Spleen (tissue), 11 donors: ENCODE results near the gene ALOXE3. TPM values are rescaled to one million over a fixed set of nuclear protein-coding genes. Genes with fewer than 3 reads are reported as not detected.

Source experiments
- DNase-seq: peaks from one replicate; pipeline ENCODE4 v3.0.0-alpha.2; 2020
- H3K27ac ChIP-seq, 8 donors: fragments of 200-600 bp; sonication (generic) in 7 of 8; 1 replicate in 4 of 8; 2 replicates in 4 of 8; pipeline versions ENCODE4 v1.5.0 to v1.8.0; 2016 to 2021; ENCODE audit warnings: inconsistent platforms in 4 of 8, mild to moderate bottlenecking in 4 of 8, moderate library complexity in 1 of 8
- H3K27me3 ChIP-seq, 7 donors: fragments of 200-600 bp; sonication (generic) in 6 of 7; replicated peaks in 1 of 7; 1 replicate in 4 of 7; 2 replicates in 3 of 7; pipeline versions ENCODE4 v1.5.0 to v1.8.0; 2016 to 2021; ENCODE audit warnings: inconsistent platforms in 3 of 7, mild to moderate bottlenecking in 1 of 7
- H3K36me3 ChIP-seq, 6 donors: fragments of 200-600 bp; sonication (generic) in 5 of 6; 1 replicate in 4 of 6; 2 replicates in 2 of 6; pipeline versions ENCODE4 v1.5.0 to v1.8.0; 2016 to 2021; ENCODE audit warnings: inconsistent platforms in 2 of 6
- H3K4me1 ChIP-seq, 6 donors: fragments of 200-600 bp; sonication (generic) in 5 of 6; 1 replicate in 3 of 6; 2 replicates in 3 of 6; pipeline versions ENCODE4 v1.5.0 to v1.8.0; 2016 to 2021; ENCODE audit warnings: inconsistent platforms in 3 of 6
- H3K4me3 ChIP-seq, 8 donors: fragments of 200-600 bp; sonication (generic) in 7 of 8; 1 replicate in 4 of 8; 2 replicates in 4 of 8; pipeline versions ENCODE4 v1.5.0 to v1.8.0; 2016 to 2021; ENCODE audit warnings: inconsistent platforms in 4 of 8, mild to moderate bottlenecking in 4 of 8, moderate library complexity in 2 of 8
- H3K9me3 ChIP-seq, 8 donors: fragments of 200-600 bp; sonication (generic) in 7 of 8; 1 replicate in 4 of 8; 2 replicates in 4 of 8; pipeline versions ENCODE4 v1.5.0 to v1.8.0; 2016 to 2021; ENCODE audit warnings: inconsistent platforms in 4 of 8
- CTCF ChIP-seq, 11 experiments: fragments of 200-600 bp in 7 of 11; fragments of 450-650 bp in 4 of 11; sonication (generic) in 4 of 11; IDR thresholded peaks in 8 of 11; conservative IDR thresholded peaks in 3 of 11; 1 replicate in 7 of 11; 2 replicates in 4 of 11; pipeline versions ENCODE4 v1.4.0 to v1.8.0; 2016 to 2021; ENCODE audit warnings: antibody characterized with exemption in 11 of 11, inconsistent platforms in 4 of 11, mild to moderate bottlenecking in 1 of 11
- POLR2A ChIP-seq, 3 donors: fragments of 450-650 bp; IDR thresholded peaks; one replicate each; pipeline ENCODE4 v1.5.1; 2017; ENCODE audit warnings: antibody characterized with exemption in 3 of 3, mild to moderate bottlenecking in 1 of 3
- POLR2AphosphoS5 ChIP-seq, 3 donors: sonication (generic); formaldehyde crosslinking; IDR thresholded peaks; one replicate each; pipeline ENCODE4 v1.5.1; 2017; ENCODE audit warnings: antibody characterized with exemption in 3 of 3
- WGBS, 5 donors: extraction: QIAGEN DNeasy Blood & Tissue Kit in 3 of 5; methylation state at CpG; one replicate each; pipeline versions ENCODE4 v1.1.5 to v1.1.7; 2013 to 2018; 5-methylcytosine and 5-hydroxymethylcytosine counted together
- intact Hi-C: fragments of 100-400 bp; cut with DNase I; formaldehyde crosslinking; loops from one replicate; pipeline ENCODE4 v1.15.0; 2023; ENCODE audit warnings: low total_unique reads
- polyA plus RNA-seq, 3 donors: library from polyadenylated mRNA; stranded (reverse); fragments of 200-250 nt; gene quantifications; one replicate each; pipeline ENCODE4 v1.2.1, GENCODE V29; 2013
- total RNA-seq, 7 donors: library from RNA; depleted of rRNA in 3 of 7; stranded (reverse); fragments of >200 nt in 3 of 7; fragmentation: NEBNext Ultra II Directional in 4 of 7; extraction: Animal tissue kit (Norgen Biotek cat#: 25700) in 4 of 7; gene quantifications; one replicate each; pipeline versions ENCODE4 v1.1.0 to v1.2.1, GENCODE V29; 2016 to 2021
- donor health status: healthy with polysubstance abuse.
- donor health status: DM: no; HTN: no; CAD: no; lungs with moderate emphysema.
- donor health status: DM: no; HTN: no; CAD: no.
- donor health status: Bipolar disorder and iron deficiency.
- donor health status: healthy.
- donor health status: DM: no; HTN: no; CAD: no.
- donor health status: DM: yes; HTN: yes; CAD: no.

The ALOXE3 gene
- total and polyA plus RNA-seq, 10 donors = 0.03 TPM; not detected in 9

DNA sequence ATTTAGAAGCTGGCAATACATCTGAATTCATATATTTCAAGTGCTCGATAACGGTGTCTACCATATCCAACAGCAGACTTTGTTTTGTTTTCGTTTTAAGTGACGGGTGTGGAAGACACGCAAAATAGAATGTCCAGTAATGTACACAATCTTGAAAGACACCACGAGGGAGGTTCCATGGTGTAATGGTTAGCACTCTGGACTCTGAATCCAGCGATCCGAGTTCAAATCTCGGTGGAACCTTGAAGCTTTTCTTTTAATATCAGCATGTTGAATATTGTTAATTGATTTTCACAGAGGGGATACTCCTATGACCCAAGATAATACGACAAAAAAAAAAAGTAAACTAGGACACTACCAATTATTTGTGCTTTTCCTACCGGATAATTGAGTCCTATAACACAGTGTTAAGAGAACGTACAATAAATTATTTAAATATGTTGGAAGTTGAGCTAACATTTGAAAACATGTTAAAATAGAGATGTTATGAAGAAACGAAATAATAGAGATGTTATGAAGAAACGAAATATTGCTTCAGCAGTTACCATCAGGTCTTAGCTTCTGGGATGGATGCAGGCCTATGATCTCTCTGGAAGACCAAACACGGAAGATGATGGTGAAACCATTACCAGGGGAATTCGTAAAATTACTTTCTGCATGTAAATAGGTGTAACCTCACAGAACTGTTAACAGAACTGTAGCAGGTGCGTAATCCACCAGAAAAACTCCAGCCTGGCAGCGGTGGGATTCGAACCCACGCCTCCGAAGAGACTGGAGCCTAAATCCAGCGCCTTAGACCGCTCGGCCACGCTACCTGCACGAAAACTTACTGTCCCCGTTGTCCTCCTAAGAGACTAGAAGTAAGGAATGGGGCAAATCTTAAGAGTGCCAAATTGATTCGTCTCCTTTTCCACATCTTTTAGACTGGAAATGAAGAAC lies 1.5 kb upstream of the ALOXE3 start:
- Histone ChIP-seq H3K27me3 (peaks cover 4 to 86% (median 49%) of the 10 kb centered on the region in 7 donors), H3K36me3 (no peaks in the 10 kb centered on the region), H3K9me3 (no peaks in the 10 kb centered on the region), H3K4me3 (peak overlapping the region; percentile 46 to 86 (median 57)), H3K27ac (peak overlapping the region; percentile 55 to 89 (median 82)), H3K4me1 (peaks cover 58 to 84% (median 78%) of the 10 kb centered on the region in 6 donors)
- WGBS, 5 donors = 1% methylated on average over 24 to 28 of the region's 28 CpGs
- DNase-seq = peak; percentile 87
- intact Hi-C loops = no loop called here
- TF ChIP-seq CTCF (IDR thresholded peaks at IDR 0.05 in 8 of 11, conservative IDR thresholded peaks at IDR 0.05 in 3 of 11) = no peak
- TF ChIP-seq POLR2AphosphoS5 (IDR thresholded peaks at IDR 0.05) = peak in 1 of 3 donors; percentile 29
- no peak for TF ChIP-seq POLR2A (IDR thresholded peaks at IDR 0.05)

DNA sequence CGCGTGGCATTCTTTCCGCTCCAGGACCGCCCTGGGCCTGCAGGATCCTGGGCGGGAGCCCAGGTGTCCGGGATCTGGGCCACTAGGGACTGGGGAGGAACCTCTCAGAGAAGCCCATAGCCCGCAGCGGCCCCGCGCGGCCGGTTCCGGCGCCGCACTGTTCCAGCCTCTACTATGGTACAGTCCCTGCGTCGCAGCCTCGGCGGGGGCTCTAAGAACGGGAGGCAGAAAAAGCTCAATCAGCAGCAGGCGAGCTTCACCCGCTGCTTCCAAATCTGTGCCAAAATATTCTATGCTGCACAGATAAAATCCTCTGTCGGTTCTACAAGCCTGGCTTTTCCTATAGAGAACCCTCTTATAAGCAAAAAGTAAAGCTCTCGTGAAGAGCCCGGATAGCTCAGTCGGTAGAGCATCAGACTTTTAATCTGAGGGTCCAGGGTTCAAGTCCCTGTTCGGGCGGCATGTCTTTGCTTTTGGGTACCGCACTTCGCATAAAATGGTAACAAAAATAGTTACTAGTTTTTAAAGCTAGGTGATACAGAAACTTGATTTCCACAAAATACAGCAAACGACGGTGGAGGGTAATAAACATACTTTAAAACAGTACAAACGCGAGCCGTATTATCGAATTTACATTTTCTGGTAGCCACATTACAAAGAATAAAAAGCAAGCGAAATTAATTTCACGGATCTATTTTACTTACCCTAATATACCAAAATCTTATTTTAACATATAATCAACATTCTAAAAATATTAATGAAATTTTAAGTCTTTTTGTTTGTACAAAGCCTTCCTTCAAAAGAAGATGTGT lies 661 bp upstream of the ALOXE3 start:
- H3K4me1 ChIP-seq = peaks cover 49 to 75% (median 69%) of the 10 kb centered on the region in 6 donors
- H3K4me3 ChIP-seq = peak overlapping the region; percentile 46 to 86 (median 56)
- TF ChIP-seq POLR2AphosphoS5 (IDR thresholded peaks at IDR 0.05) (peak in 1 of 3 donors; percentile 61), POLR2A (IDR thresholded peaks at IDR 0.05) (no peak), CTCF (IDR thresholded peaks at IDR 0.05 in 8 of 11, conservative IDR thresholded peaks at IDR 0.05 in 3 of 11) (peak; percentile 59 to 93 (median 87))
- intact Hi-C loops = no loop called here
- H3K27ac ChIP-seq = peak overlapping the region; percentile 55 to 89 (median 82)
- 0 to 1% (median 0%) methylated on average over 33 to 38 of the region's 38 CpGs for WGBS, 5 donors
- H3K27me3 ChIP-seq = peaks cover 4 to 86% (median 45%) of the 10 kb centered on the region in 7 donors
- peak; percentile 97 for DNase-seq
- H3K9me3 ChIP-seq = no peaks in the 10 kb centered on the region
- no peaks in the 10 kb centered on the region for H3K36me3 ChIP-seq

DNA sequence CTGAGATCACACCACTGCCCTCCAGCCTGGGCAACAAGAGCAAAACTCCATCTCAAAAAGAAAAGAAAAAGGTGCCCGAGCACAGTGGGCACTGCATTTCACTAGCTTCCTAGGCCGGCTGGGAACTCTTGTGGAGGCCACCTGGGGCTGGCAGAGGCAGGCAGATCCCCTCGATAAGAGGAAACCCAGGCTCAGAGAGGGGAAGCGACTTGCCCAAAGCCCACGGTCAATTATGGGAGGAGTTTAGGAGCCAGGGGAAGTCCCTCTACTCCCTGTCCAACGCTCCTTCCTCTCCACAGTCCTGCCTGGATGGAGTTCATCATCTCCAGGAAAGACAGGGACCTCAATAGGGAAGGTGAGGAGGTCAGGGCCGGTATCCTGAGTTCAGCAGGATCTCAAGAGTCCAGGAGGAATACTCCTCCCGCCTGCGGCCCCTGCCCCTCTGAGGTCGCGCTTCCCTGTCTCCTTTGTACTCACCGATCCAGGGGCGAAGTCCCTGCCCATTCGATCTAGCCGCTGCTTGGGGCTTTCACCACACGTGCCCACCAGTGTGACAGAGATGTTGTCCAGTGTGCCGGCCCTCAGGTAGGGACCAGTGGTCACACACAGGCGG lies 841 bp downstream of the ALOXE3 start:
- H3K9me3 ChIP-seq = no peaks in the 10 kb centered on the region

More for the DNA sequence above, 841 bp downstream of the ALOXE3 start:
- no peak for DNase-seq
- H3K4me1 ChIP-seq = peaks cover 34 to 60% (median 54%) of the 10 kb centered on the region in 6 donors
- no peaks in the 10 kb centered on the region for H3K36me3 ChIP-seq
- TF ChIP-seq POLR2A (IDR thresholded peaks at IDR 0.05) (no peak), CTCF (IDR thresholded peaks at IDR 0.05 in 8 of 11, conservative IDR thresholded peaks at IDR 0.05 in 3 of 11) (no peak), POLR2AphosphoS5 (IDR thresholded peaks at IDR 0.05) (no peak)
- intact Hi-C loops = no loop called here
- H3K4me3 ChIP-seq = peak overlapping the region in 5 of 8 donors; percentile 49 to 86 (median 60)
- H3K27me3 ChIP-seq = peaks cover 0 to 86% (median 45%) of the 10 kb centered on the region in 7 donors
- 1 to 11% (median 4%) methylated on average over 18 of the region's 18 CpGs for WGBS, 5 donors
- H3K27ac ChIP-seq = peak overlapping the region in 1 of 8 donors; percentile 81
